ENCODE measurements around the gene SLX9.

SLX9 gene

GRCh38 chr21:44939532-44940115 lies at the start of gene SLX9:
Gene SLX9, plus strand, starts transcription at chr21:44940029. Its CDS starts 29 bp downstream, at chr21:44940058.
- Histone ChIP-seq H3K9ac (ENCODE audit: low read length) (peak within 1 kb of the TSS; percentile 78), H3K27me3 (ENCODE audit: control insufficient read depth, insufficient read depth, low read length) (no peaks in the 10 kb centered on the region), H3K4me1 (ENCODE audit: control insufficient read depth, insufficient read depth, low read length) (peaks cover 10% of the 10 kb centered on the region), H3K4me3 (ENCODE audit: low read length) (peak within 1 kb of the TSS; percentile 77), H3K36me3 (ENCODE audit: control insufficient read depth, insufficient read depth, low read length) (no peaks in the 10 kb centered on the region), H3K9me3 (ENCODE audit: control insufficient read depth, low read length) (no peaks in the 10 kb centered on the region)

- no peak overlapping the region for H3K4me3 ChIP-seq (ENCODE audit: low read length)
- no peaks in the 10 kb centered on the region for H3K9me3 ChIP-seq (ENCODE audit: control insufficient read depth, low read length)
- no peaks in the 10 kb centered on the region for H3K4me1 ChIP-seq (ENCODE audit: control insufficient read depth, insufficient read depth, low read length)
- H3K27me3 ChIP-seq (ENCODE audit: control insufficient read depth, insufficient read depth, low read length) = peaks cover 16% of the 10 kb centered on the region
- H3K36me3 ChIP-seq (ENCODE audit: control insufficient read depth, insufficient read depth, low read length) = no peaks in the 10 kb centered on the region
- H3K9ac ChIP-seq (ENCODE audit: low read length) = no peak overlapping the region
These were observed 49.4 kb upstream of the SLX9 start for GRCh38 chr21:44890338-44890931.

GRCh38 chr21:44890961-44891541 lies 48.8 kb upstream of the SLX9 start:
- peaks cover 16% of the 10 kb centered on the region for H3K27me3 ChIP-seq (ENCODE audit: control insufficient read depth, insufficient read depth, low read length)
- no peak overlapping the region for H3K9ac ChIP-seq (ENCODE audit: low read length)
- H3K4me3 ChIP-seq (ENCODE audit: low read length) = no peak overlapping the region
- H3K9me3 ChIP-seq (ENCODE audit: control insufficient read depth, low read length) = no peaks in the 10 kb centered on the region
- no peaks in the 10 kb centered on the region for H3K36me3 ChIP-seq (ENCODE audit: control insufficient read depth, insufficient read depth, low read length)
- no peaks in the 10 kb centered on the region for H3K4me1 ChIP-seq (ENCODE audit: control insufficient read depth, insufficient read depth, low read length)

- Histone ChIP-seq H3K36me3 (ENCODE audit: control insufficient read depth, insufficient read depth, low read length) (no peaks in the 10 kb centered on the region), H3K9me3 (ENCODE audit: control insufficient read depth, low read length) (no peaks in the 10 kb centered on the region), H3K4me3 (ENCODE audit: low read length) (no peak overlapping the region), H3K4me1 (ENCODE audit: control insufficient read depth, insufficient read depth, low read length) (no peaks in the 10 kb centered on the region), H3K9ac (ENCODE audit: low read length) (no peak overlapping the region), H3K27me3 (ENCODE audit: control insufficient read depth, insufficient read depth, low read length) (peaks cover 16% of the 10 kb centered on the region)
These were observed 48.2 kb upstream of the SLX9 start for GRCh38 chr21:44891631-44892031.

GRCh38 chr21:44892095-44892494 lies 47.7 kb upstream of the SLX9 start:
- Histone ChIP-seq H3K36me3 (ENCODE audit: control insufficient read depth, insufficient read depth, low read length) (no peaks in the 10 kb centered on the region), H3K9ac (ENCODE audit: low read length) (no peak overlapping the region), H3K27me3 (ENCODE audit: control insufficient read depth, insufficient read depth, low read length) (peaks cover 16% of the 10 kb centered on the region), H3K4me3 (ENCODE audit: low read length) (no peak overlapping the region), H3K9me3 (ENCODE audit: control insufficient read depth, low read length) (no peaks in the 10 kb centered on the region), H3K4me1 (ENCODE audit: control insufficient read depth, insufficient read depth, low read length) (peaks cover under 1% of the 10 kb centered on the region)

- Histone ChIP-seq H3K9me3 (ENCODE audit: control insufficient read depth, low read length) (no peaks in the 10 kb centered on the region), H3K36me3 (ENCODE audit: control insufficient read depth, insufficient read depth, low read length) (no peaks in the 10 kb centered on the region), H3K9ac (ENCODE audit: low read length) (no peak overlapping the region), H3K27me3 (ENCODE audit: control insufficient read depth, insufficient read depth, low read length) (peaks cover 16% of the 10 kb centered on the region), H3K4me1 (ENCODE audit: control insufficient read depth, insufficient read depth, low read length) (peaks cover 7% of the 10 kb centered on the region), H3K4me3 (ENCODE audit: low read length) (no peak overlapping the region)
These were observed 47.1 kb upstream of the SLX9 start for GRCh38 chr21:44892536-44893277.

- no peaks in the 10 kb centered on the region for H3K36me3 ChIP-seq (ENCODE audit: control insufficient read depth, insufficient read depth, low read length)
- no peaks in the 10 kb centered on the region for H3K9me3 ChIP-seq (ENCODE audit: control insufficient read depth, low read length)
- peaks cover 12% of the 10 kb centered on the region for H3K4me1 ChIP-seq (ENCODE audit: control insufficient read depth, insufficient read depth, low read length)
- H3K4me3 ChIP-seq (ENCODE audit: low read length) = no peak overlapping the region
- no peak overlapping the region for H3K9ac ChIP-seq (ENCODE audit: low read length)
- peaks cover 16% of the 10 kb centered on the region for H3K27me3 ChIP-seq (ENCODE audit: control insufficient read depth, insufficient read depth, low read length)
These were observed 46.6 kb upstream of the SLX9 start for GRCh38 chr21:44893278-44893556.

- H3K4me3 ChIP-seq (ENCODE audit: low read length) = no peak overlapping the region
- H3K4me1 ChIP-seq (ENCODE audit: control insufficient read depth, insufficient read depth, low read length) = peaks cover 17% of the 10 kb centered on the region
- H3K9ac ChIP-seq (ENCODE audit: low read length) = no peak overlapping the region
- peaks cover 19% of the 10 kb centered on the region for H3K27me3 ChIP-seq (ENCODE audit: control insufficient read depth, insufficient read depth, low read length)
- H3K36me3 ChIP-seq (ENCODE audit: control insufficient read depth, insufficient read depth, low read length) = no peaks in the 10 kb centered on the region
- no peaks in the 10 kb centered on the region for H3K9me3 ChIP-seq (ENCODE audit: control insufficient read depth, low read length)
These were observed 45.7 kb upstream of the SLX9 start for GRCh38 chr21:44893948-44894656.

GRCh38 chr21:44894687-44895302 lies 45.0 kb upstream of the SLX9 start:
- no peak overlapping the region for H3K9ac ChIP-seq (ENCODE audit: low read length)
- H3K36me3 ChIP-seq (ENCODE audit: control insufficient read depth, insufficient read depth, low read length) = no peaks in the 10 kb centered on the region
- peaks cover 26% of the 10 kb centered on the region for H3K27me3 ChIP-seq (ENCODE audit: control insufficient read depth, insufficient read depth, low read length)

GRCh38 chr21:44895859-44896258 lies 44.0 kb upstream of the SLX9 start:
- H3K4me1 ChIP-seq (ENCODE audit: control insufficient read depth, insufficient read depth, low read length) = peaks cover 21% of the 10 kb centered on the region
- H3K36me3 ChIP-seq (ENCODE audit: control insufficient read depth, insufficient read depth, low read length) = no peaks in the 10 kb centered on the region

More at GRCh38 chr21:44894687-44895302, 45.0 kb upstream of the SLX9 start:
- peaks cover 21% of the 10 kb centered on the region for H3K4me1 ChIP-seq (ENCODE audit: control insufficient read depth, insufficient read depth, low read length)
- no peaks in the 10 kb centered on the region for H3K9me3 ChIP-seq (ENCODE audit: control insufficient read depth, low read length)
- no peak overlapping the region for H3K4me3 ChIP-seq (ENCODE audit: low read length)

GRCh38 chr21:44896561-44897286 lies 43.1 kb upstream of the SLX9 start:
- Histone ChIP-seq H3K9ac (ENCODE audit: low read length) (no peak overlapping the region), H3K36me3 (ENCODE audit: control insufficient read depth, insufficient read depth, low read length) (no peaks in the 10 kb centered on the region), H3K4me1 (ENCODE audit: control insufficient read depth, insufficient read depth, low read length) (peaks cover 21% of the 10 kb centered on the region), H3K4me3 (ENCODE audit: low read length) (no peak overlapping the region), H3K9me3 (ENCODE audit: control insufficient read depth, low read length) (no peaks in the 10 kb centered on the region), H3K27me3 (ENCODE audit: control insufficient read depth, insufficient read depth, low read length) (peaks cover 15% of the 10 kb centered on the region)

More at GRCh38 chr21:44895859-44896258, 44.0 kb upstream of the SLX9 start:
- Histone ChIP-seq H3K27me3 (ENCODE audit: control insufficient read depth, insufficient read depth, low read length) (peaks cover 23% of the 10 kb centered on the region), H3K9ac (ENCODE audit: low read length) (no peak overlapping the region), H3K4me3 (ENCODE audit: low read length) (no peak overlapping the region), H3K9me3 (ENCODE audit: control insufficient read depth, low read length) (no peaks in the 10 kb centered on the region)
